Activated CD8-positive, alpha-beta memory T cell treated with anti-CD3 and anti-CD28 coated beads, Interleukin-2, amount 50 U/mL, for 24 hours (primary cell): ENCODE results near the gene RNF112.
A peak's percentile ranks its signal among the peaks of the same experiment; 100 is the strongest.
"Not testable (repeated sequence)": the region's sequence is repeated elsewhere in the genome, so short reads cannot be mapped to it uniquely, and the experiment has no call there.

Source experiments
- DNase-seq: peaks from one replicate; pipeline ENCODE4 v3.0.0-alpha.2; 2020; ENCODE audit errors: extremely low read depth

The RNF112 gene

DNA sequence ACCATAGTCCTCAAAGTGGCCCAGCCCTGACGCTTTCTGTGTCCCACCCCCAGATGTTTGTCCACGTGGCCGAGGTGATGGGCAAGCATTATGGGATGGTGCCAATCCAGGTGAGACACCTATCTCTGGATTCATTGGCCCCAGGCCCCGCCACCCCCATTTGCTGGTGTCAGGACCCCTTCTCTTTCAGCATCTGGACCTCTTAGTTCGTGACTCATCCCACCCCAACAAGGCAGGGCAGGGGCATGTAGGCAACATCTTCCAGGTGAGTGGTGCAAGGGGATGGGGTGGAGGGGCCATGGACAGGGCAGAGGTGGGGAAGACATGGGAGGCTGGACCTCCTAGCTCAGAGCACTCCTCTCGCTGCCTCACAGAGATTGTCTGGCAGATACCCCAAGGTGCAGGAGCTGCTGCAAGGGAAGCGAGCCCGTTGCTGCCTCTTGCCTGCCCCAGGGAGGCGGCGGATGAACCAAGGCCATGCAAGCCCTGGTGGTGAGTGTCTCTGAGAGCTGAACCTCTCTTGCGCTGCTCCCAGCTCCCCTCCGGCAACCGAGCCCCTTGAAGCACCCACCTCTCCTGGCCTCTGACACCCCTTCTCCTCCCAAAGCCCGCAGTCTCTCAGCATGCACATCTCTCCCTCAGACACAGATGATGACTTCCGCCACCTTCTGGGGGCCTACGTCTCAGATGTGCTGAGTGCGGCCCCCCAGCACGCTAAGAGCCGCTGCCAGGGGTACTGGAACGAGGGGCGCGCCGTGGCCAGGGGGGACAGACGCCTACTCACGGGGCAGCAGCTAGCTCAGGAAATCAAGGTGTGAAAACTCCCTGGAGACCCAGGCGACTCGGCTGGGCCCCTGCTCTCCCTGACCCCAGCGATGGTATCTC is 3.6 kb downstream of the RNF112 start:
- no peak for DNase-seq

DNA sequence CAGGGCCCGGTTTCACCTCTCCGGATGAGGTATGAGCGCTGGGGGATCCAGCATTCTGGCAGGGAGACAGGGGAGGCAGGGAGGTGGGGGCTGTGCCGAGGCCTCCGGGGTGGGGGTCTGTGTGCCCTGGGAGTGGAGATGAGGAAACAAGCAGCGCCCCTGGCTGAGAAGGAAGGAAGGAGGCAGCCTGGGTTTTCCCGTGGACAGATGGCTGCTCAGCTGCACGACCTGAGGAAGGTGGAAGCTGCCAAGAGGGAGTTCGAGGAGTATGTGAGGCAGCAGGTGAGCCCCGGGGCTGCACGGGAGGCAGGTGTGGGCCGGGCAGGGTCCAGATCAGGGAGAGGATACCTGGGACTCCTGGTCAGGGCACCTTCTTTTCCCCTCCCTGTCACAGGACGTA is 4.3 kb downstream of the RNF112 start:
- DNase-seq = no peak

DNA sequence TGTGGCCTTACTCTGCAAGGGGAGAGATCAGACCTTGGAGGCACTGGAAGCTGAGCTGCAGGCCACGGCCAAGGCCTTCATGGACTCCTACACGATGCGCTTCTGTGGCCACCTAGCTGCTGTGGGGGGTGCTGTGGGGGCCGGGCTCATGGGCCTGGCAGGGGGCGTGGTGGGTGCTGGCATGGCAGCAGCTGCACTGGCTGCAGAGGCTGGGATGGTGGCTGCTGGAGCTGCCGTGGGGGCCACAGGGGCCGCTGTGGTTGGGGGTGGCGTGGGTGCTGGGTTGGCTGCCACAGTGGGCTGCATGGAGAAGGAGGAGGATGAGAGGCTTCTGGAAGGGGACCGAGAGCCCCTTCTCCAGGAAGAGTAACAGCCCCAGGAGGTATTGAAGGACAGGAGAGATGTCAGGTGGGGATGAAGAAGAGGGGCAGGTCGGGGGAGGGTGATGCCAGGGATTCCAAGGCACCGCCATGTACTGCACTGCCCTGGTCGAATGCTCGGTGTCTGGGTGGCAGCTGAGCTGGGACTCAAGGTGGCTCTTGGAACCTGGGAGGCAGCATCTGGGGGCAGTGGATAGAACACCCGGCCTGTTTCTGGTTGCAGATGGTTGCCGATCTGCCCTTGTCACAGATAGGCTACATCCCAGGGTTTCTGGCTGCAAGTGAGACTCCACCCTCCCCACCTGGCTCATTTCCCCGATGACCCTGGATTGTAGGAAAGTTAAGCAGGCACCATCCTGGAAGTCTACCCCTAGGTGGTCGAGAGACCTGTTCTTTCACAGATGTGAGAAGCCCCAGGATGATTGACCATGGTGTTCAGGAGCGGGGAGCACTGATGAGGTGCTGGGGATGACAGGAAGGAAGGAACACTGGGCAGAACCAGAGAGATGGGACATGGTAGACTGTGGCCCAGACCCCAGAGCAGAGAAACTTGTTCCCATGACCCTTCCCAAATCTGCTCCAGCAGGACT is 5.1 kb downstream of the RNF112 start:
- no peak for DNase-seq

DNA sequence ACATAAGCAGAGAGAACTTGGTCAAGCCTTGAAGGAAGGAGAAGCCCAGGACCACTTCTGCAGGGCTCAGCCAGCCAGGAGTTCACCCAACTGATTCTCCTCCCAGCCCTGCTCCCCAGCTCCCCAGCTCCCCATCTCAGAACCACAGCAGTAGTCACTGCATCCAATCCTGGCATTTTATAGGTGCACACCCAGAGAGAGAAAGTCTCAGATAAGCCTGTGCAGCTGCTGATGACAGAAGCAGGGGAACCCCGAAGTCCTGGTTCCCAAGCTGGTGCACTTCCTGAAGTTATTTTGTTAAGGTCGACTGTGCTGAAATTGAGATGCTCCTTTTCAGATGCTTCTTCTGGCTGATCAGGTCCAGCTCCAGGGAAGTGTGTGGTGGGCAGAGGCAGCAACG is 6.6 kb downstream of the RNF112 start:
- no peak for DNase-seq

DNA sequence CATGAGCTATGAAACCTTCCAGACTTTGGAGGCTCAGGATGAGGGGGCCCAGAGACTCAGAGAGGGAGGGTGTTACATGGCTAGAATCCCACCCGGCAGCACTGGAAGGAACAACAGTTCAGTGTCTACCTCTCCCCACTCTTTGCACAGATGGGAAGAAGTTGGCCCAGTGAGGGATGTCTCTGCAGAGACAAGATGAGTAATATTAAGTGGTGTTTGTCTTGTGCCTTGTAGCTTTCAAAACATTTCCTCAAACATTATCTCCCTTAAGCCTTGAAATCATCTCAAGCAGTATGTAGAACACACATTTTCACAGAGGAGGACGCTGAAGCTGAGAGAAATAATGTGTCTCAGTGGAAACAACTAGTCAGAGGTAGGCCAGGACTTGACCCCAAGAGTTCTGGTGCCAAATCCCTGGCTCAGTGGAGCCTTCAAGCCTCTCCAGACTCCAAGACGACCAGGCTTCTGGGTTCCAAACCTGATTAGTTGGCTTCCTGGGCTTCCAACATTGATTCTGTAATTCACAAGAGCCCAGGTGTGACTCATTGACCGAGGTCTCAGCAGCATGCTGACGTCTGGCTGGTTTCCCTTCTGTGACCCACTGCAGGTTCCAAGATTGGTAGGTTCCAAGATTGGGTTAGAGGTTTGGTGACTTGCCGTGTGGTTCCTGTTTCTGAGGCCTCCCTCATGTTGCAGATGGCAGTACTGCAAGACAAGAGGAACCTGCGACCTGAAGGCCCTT is 7.4 kb downstream of the RNF112 start:
- DNase-seq = no peak

DNA sequence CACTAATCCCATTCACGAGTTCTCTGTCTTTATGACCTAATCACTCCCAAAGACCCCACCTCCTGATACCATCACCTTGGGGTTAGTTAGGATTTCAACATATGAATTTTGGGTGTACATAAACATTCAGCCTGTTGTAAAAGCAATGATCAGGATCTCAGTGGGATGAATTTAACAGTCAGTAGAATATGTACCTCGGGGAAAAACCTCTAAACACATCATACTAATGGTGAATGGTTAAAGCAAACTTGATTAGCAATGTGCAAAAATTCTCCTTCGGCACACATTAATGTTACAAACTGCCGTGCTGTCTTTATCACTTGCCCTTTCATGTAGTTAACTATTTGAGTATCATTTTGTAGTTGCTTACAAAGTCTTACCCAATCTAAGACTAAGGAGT is 10.2 kb downstream of the RNF112 start:
- no peak for DNase-seq

DNA sequence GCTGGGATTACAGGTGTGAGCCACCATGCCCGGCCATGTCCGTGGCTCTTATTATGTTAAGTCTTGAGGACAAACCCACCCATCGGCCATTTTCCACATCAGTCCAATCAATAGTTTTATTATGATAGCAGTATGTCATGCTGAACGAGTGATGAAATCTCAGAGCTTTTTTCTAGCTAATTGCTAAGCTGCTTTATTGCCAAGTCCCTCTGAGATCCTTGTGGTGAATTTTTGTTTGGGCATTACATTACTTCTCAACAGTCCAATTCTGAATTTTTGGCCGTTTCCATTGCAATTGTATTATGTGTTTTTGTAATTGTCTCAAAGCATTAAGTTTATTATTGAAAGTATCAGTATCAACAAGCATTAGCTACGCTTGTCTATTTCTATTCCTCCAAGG is 10.9 kb downstream of the RNF112 start:
- DNase-seq = no peak

DNA sequence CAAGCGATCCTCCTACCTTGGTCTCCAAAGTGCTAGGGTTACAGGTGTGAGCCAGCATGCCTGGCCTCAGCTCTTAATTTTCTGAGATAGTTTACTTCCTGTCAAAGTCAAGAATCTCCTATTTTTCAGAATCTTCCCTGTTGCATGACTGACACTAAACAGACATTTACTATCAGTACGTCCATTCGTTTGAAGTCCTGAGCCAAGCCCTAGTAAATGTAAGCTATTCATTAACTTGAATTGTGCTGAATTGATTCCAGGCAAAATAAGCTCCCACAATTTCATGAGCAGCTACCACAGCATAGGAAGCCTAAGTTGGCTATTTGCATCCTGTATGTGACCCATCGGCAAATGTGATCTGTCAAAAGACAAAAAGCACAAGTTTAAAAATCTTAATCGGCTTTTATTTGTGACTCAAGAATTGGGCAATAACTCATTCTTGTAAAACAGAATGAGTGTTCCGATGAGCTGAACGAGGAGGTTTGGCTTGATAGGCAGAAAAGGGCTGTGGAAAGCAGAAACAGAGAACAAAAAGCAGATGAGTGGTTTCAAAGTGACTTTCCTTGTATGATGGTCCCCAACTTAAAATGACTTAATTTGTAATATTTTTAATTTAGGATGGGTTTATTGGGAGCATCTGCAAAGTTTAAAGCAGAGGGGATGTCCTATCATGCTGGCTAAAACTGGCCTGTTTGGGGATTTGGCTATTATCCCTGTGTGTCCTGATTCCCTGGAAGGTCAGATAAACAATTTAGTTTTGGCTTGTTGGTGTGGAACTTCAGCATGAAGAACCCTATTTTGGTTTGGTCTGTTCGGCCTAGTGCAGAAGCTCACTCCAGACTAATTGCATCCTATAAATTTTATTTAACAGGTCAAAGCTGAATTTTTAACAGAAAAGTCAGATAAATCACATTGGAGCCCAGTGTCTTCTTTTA is 14.2 kb downstream of the RNF112 start:
- DNase-seq = no peak

DNA sequence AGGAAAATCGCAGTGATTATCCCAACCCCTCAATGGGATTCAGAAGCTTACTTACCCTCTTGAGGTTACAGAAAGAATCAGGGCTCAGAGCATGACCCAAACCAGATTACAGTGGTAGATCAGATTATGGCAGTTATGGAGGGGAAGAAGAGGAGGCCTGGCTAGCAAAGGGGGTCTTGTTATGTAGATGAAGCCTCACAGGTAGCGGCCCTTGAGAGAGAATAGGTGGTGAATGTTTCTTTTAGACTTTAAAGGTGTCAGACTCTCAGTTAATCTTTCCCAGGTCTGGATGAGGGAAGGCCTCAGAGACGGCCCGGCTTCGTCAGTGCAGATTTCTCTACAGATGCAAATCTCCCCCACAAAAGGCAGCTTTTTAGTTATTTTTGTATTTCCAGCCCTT is 15.6 kb downstream of the RNF112 start:
- no peak for DNase-seq

DNA sequence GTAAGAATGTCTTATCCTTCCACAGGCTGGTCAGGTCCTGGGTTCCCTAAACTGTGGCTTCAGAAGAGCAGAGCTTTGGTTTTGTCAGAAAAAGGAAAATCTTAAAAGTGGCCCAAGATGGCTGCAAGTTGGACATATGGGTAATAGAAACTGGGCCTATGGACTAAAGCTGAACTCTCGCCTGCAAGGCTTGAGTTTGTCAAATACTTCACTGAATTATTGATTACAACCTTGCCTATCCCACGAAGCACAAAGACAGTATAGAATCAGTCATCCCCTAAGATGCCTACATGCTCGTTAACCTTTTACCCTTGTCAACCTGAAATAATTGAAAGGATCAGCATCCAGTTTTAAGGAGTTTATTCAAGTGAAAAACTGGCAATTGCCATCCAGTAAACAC is 20.7 kb downstream of the RNF112 start:
- no peak for DNase-seq

DNA sequence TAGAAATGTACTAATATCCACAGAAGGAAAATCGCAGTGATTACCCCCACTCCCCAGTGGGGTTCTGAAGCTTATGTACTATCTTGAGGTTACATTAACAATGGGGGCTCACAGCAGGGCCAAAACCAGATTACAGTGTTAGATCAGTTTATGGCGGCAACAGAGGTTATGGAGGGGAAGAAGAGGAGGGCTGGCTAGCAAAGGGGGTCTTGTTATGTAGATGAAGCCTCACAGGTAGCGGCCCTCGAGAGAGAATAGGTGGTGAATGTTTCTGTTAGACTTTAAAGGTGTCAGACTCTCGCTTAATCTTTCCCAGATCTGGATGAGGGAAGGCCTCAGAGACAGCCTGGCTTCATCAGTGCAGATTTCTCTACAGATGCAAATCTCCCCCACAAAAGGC is 22.2 kb downstream of the RNF112 start:
- DNase-seq = no peak

DNA sequence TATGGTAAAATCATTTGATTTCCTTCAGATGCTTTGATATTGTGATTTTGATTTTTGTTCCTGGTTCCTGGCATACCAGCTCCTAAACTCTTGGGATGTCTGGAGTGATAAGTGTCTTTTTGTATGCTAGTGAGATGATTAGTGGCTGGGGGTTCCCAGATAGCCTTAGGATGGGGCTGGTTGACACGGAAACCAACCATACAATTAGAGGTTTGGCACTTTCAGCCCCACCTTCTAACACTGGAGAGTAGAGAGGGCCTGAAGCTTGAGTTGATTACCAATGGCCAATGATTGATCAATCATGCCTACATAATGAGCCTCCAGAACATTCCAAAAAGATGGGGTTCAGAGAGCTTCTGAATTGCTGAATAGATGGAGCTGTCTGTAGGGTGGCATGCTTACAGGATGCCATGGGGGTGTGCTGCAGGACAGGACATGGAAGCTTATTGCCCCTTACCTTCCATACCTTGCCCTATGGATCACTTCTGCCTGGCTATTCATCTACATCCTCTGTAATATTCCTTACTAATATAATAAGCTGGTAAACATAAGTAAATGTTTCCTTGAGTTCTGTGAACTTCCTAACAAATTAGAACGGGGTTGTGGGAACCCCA is 22.8 kb downstream of the RNF112 start:
- DNase-seq = no peak

DNA sequence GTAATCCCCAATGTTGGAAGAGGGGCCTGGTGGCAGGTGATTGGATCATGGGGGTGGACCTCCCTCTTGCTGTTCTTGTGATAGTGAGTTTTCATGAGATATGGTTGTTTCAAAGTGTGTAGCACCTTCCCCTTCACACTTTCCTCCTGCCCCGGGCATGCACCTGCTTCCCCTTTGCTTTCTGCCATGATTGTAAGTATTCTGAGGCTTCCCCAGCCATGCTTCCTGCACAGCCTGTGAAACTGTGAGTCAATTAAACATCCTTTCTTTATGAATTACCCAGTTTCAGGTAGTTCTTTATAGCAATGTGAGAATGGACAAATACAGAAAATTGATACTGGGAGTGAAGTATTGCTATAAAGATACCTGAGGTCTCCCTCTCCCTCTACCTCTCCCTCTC is 29.4 kb downstream of the RNF112 start:
- no peak for DNase-seq

DNA sequence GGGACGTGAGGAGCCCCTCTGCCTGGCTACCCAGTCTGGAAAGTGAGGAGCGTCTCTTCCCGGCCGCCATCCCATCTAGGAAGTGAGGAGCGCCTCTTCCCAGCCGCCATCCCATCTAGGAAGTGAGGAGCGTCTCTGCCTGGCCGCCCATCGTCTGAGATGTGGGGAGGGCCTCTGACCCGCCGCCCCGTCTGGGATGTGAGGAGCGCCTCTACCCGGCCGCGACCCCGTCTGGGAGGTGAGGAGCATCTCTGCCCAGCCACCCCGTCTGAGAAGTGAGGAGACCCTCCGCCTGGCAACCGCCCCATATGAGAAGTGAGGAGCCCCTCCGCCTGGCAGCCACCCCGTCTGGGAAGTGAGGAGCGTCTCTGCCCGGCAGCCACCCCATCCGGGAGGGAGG is 30.3 kb downstream of the RNF112 start:
- DNase-seq = not testable (repeated sequence)

DNA sequence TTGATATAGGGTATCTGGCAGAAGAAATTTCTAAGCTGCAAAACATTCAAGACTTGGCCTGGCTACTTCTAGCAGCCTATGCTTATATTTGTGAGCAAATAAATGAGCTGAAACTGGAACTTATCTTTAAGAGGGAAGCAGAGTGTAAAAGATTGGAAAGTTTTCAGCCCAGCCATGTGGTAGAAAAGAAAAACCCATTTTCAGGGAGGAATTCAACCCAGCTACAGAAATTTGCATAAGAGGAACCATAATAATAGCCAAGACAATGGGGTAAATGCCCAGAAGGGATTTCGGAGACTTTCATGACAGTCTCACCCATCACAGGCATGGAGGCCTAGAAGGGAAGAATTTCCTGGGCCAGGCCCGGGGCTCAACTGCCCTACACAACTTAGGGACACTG is 31.7 kb downstream of the RNF112 start:
- DNase-seq = no peak

DNA sequence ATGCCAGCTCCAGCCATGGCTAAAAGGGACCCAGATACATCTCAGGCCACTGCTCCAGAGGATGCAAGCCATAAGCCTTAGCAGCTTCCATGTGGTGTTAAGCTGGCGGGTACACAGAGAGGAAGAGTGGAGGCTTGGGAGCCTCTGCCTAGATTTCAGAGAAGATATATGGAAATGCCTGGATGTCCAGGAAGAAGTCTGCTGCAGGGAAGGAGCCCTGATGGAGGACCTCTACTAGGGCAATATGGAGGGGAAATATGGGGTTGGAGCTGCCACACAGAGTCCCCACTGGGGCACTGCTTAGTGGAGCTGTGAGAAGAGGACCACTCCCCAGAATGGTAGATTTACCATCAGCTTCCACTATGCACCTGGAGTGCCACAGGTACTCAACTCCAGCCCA is 32.1 kb downstream of the RNF112 start:
- no peak for DNase-seq

DNA sequence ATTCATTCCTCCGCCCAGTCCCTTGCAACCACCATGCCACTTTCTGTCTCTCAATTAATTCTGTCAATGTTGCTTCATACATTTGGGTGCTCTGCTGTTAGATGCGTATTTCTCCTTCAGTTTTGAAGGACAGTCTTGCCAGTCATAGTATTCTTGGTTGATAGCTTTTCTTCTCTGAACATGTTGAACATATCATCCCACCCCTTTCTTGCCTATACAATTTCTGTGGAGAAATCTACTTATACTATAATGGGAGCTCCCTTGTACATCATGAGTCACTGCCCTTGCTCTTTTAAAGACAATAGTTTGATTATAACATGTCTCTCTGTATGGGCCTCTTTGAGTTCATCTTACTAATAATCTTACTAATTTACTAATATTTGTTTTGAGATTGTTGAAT is 34.1 kb downstream of the RNF112 start:
- DNase-seq = no peak

DNA sequence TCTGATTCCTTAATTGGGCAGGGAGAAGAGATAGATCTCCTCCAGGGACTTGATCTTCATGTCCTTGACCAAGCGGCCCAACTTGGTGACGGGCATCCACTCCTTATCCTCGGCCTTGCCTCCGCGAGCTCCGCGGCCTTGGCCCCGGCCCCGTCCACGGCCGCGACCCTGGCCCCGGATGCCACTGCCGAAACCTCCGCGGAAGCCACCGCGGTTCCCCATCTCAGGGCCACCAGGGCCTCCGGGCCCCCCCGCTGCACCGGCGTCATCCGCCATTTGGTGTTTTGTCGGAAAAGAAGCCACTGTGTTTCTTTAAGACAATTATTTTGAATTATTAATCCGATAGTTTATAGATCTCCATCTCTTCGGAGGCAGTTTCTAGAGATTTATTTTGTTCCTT is 35.5 kb downstream of the RNF112 start:
- not testable (repeated sequence) for DNase-seq

DNA sequence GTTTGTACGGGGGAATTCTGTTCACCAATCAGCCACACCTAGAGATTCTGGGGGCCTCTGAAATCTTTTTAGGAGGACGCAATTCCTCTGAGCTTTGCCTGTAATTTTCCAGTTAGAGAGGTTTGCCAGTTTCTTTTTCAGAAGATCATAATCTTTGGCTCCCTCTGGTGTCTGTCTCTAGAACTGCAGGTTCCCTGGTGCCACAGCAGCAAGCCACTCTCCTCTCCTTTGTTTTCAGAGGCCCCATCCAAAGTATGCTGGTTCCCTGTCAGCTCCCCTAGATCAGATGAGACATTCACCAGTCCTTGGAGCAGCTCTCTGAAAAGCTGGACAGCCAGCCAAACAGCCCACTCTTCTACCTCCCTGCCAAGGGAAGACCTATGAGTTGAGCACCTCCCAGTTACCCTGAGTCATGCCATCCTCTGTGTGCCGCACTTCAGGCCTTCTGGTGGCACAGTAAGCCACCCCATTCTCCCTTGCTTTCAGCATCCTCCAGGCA is 36.1 kb downstream of the RNF112 start:
- DNase-seq = peak; percentile 51
